Esophagus muscularis mucosa (tissue), 4 donors: Measurements from ENCODE around the gene PCNX1.

Source experiments
- CTCF ChIP-seq, 3 experiments: fragments of 200-600 bp in 2 of 3; fragments of 450-650 bp in 1 of 3; sonication (generic) in 2 of 3; IDR thresholded peaks; one replicate each; pipeline ENCODE4 v1.5.1; 2017 to 2019; ENCODE audit warnings: antibody characterized with exemption in 3 of 3, mild to moderate bottlenecking in 2 of 3, moderate library complexity in 1 of 3
- EP300 ChIP-seq: sonication (generic); formaldehyde crosslinking; IDR thresholded peaks from one replicate; pipeline ENCODE4 v1.6.1; 2017; ENCODE audit warnings: antibody characterized with exemption
- POLR2A ChIP-seq: fragments of 450-650 bp; IDR thresholded peaks from one replicate; pipeline ENCODE4 v1.6.1; 2017; ENCODE audit warnings: antibody characterized with exemption, moderate library complexity, mild to moderate bottlenecking, low read depth

DNA sequence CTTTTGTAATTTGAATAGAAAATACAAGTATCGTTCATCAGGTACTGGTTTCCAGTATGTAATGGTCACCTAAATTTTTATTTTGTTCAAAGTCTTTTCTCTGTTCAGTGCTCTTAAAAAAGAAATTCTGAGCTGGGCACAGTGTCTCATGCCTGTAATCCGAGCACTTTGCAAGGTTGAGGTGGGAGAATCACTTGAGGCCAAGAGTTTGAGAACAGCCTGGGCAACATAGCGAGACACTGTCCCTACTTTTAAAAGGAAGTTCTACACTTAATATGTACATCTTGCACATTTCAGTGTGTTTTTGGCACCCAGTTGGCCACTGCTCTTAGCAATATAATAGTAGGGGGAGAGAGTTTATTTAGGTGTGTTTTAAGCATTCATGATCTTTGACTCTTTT, 27.9 kb downstream of the PCNX1 start:
- TF ChIP-seq POLR2A (no peak), CTCF (IDR thresholded peaks at IDR 0.05) (no peak), EP300 (no peak)
